Astrocyte of the cerebellum (primary cell): Measurements from ENCODE around the gene PUS3.

Source experiments
- DNase-seq: peaks from one replicate; pipeline ENCODE4 v3.0.0-alpha.2; 2011; ENCODE audit warnings: low read depth
- H3K4me3 ChIP-seq: 2 replicates; pipeline ENCODE4 v1.5.1; 2011; ENCODE audit warnings: mild to moderate bottlenecking, low read depth, low read length, moderate library complexity
- in situ Hi-C: cut with HindIII; loops from 2 replicates; pipeline ENCODE4 v1.10.0; 2017; ENCODE audit warnings: low sequenced_read_pairs
- TF ChIP-seq, protein P1 (sequence below): IDR thresholded peaks from 2 replicates; pipeline ENCODE4 v1.5.1; 2012; ENCODE audit warnings: low read length, low read depth, moderate library complexity, mild to moderate bottlenecking; ENCODE audit errors: missing control alignments

PUS3 gene

DNA sequence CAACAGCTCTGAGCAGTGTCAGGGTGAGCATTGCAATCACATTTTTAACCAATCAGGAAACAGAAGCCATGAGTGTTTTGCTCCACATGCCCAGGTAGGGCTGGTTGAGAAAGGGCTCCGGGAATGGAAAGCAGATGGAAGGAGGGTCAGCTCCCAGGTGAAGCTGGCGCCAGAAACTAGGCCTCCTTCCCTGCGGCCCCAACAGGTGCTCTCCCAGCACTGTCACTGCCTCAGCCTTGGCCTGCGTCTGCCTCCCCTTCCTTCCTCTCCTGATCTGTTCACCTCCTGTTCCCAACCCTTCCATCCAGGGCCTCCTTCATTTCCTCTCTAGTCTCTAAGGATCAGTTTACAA is 38.2 kb upstream of the PUS3 start:
- no peak for DNase-seq
- in situ Hi-C loops: no loop called here
- TF ChIP-seq, protein P1, sequence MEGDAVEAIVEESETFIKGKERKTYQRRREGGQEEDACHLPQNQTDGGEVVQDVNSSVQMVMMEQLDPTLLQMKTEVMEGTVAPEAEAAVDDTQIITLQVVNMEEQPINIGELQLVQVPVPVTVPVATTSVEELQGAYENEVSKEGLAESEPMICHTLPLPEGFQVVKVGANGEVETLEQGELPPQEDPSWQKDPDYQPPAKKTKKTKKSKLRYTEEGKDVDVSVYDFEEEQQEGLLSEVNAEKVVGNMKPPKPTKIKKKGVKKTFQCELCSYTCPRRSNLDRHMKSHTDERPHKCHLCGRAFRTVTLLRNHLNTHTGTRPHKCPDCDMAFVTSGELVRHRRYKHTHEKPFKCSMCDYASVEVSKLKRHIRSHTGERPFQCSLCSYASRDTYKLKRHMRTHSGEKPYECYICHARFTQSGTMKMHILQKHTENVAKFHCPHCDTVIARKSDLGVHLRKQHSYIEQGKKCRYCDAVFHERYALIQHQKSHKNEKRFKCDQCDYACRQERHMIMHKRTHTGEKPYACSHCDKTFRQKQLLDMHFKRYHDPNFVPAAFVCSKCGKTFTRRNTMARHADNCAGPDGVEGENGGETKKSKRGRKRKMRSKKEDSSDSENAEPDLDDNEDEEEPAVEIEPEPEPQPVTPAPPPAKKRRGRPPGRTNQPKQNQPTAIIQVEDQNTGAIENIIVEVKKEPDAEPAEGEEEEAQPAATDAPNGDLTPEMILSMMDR: no peak
- H3K4me3 ChIP-seq: no peak overlapping the region

- TF ChIP-seq, protein P1: no peak
- no peak overlapping the region for H3K4me3 ChIP-seq
- in situ Hi-C loops: no loop called here
Measured at GRCh38 chr11:125940145-125940544, 37.1 kb upstream of the PUS3 start.

DNA sequence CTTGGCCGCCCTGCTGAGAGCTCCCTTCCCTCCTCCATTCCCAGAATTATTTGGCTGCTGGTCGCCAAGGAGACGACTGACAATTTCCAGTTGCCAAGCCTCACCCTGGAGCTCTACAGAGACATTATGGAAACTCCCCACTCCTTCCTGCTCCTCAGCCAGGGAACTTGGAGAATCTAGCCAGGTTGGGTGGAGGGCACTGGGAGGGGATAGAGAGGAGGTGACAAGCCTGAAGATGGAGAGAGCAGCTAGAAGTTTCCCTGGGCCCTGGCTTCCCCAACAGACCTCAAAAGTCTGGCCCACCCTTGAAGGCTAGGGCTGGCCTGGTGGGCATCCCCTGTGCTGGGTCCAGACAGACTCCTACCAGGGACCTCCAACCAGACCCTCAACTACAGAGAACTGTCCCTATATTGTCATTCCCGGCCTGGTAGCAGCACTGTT is 36.1 kb upstream of the PUS3 start:
- TF ChIP-seq, protein P1: no peak
- H3K4me3 ChIP-seq: no peak overlapping the region
- no peak for DNase-seq
- in situ Hi-C loops: no loop called here

More at GRCh38 chr11:125940145-125940544, 37.1 kb upstream of the PUS3 start:
- no peak for DNase-seq

DNA sequence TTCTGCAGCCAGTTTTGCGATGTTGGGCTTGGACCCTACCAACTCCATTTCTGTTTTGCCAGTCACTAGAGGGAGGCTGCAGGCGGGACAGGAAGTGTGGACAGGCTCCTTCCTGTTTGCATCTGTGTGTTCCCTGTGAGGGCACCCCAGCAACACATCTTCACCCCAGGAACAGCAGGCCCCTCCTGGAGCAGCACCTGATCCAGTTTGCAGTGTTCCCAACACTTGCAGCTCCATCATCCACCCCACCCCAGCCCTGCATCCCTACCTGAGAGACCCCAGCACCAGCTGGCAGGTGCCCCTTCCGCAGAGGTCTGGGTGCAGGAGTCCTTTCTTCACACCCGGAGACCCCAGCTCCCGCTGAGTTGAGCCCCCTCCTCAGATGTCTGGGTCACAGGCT is 35.4 kb upstream of the PUS3 start:
- TF ChIP-seq, protein P1: no peak
- H3K4me3 ChIP-seq: no peak overlapping the region
- no peak for DNase-seq
- in situ Hi-C loops: no loop called here

DNA sequence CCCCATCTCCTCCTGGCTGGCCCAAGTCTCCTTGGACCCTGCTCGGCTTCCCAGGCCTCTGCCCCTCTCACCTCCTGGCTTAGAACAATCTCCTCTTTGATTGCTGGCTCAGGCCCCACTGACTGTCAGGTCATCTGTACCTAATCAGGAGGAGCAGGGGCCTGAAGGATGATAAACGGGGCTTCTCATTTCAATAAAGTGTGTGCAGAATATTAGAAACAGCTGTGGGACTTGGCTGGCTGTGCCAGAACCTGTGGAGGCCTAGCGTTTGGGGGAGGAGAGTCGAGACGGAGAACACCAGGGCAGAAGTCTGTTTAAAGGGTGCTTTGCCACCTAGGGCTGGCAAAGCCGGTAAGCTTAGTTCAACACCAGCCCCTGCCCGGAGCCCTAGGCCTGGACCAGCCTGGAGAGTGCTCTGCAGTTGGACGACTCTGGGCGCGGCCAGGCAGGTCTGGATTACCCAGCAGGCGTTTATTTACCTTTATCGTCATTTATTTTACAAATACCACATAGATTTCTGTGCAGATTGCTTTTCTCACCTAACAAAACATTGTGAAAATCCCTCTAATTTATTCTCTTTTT is 32.7 kb upstream of the PUS3 start:
- DNase-seq: no peak
- TF ChIP-seq, protein P1: no peak
- in situ Hi-C loops: no loop called here
- no peak overlapping the region for H3K4me3 ChIP-seq

DNA sequence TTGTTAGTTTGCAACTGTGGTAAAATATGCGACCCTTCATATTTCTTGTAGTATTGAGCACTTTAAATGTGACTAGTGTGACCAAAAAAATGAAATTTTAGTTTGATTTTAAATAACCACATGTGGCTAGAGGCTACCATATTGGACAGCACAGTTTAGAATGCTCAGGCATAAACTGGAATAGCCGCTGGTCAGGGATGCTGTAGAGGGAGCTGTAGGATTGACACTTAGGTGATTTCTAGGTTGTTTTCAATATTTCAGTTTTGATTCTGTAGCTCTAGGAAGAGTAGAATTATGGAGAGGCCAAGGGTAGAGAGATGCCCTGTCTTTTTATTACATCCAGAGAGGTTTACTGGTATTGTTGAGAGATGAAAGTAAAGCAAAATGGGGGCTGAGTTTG is 32.0 kb upstream of the PUS3 start:
- in situ Hi-C loops: no loop called here
- TF ChIP-seq, protein P1: no peak
- no peak overlapping the region for H3K4me3 ChIP-seq
- no peak for DNase-seq
